Measurements from ENCODE around the gene POLR3A. TPM values are rescaled to one million over a fixed set of nuclear protein-coding genes. Genes with fewer than 3 reads are reported as not detected.
"Not testable (repeated sequence)": the region's sequence is repeated elsewhere in the genome, so short reads cannot be mapped to it uniquely, and the experiment has no call there.

Gene POLR3A
- total RNA-seq (10 to 100 TPM; 16.9 to 17.6 TPM), polyA plus RNA-seq (1 to 10 TPM; 4.5 to 9.6 TPM)

- Histone ChIP-seq H3K27me3 (ENCODE audit: insufficient read depth, low read length) (no peaks in the 10 kb centered on the region), H3K27ac (ENCODE audit: low read depth, low read length) (peak within 1 kb of the TSS; percentile 71), H3K9me3 (ENCODE audit: control insufficient read depth in 1 of 2, low read length in 2 of 2) (no peaks in the 10 kb centered on the region), H3K4me3 (ENCODE audit: low read length in 2 of 2) (peak within 1 kb of the TSS; percentile 80 to 98), H3K36me3 (ENCODE audit: insufficient read depth, low read length) (peaks cover 16% of the 10 kb centered on the region), H3K4me1 (ENCODE audit: insufficient read depth, low read length) (peaks cover 32% of the 10 kb centered on the region)
- Mint-ChIP-seq H3K27ac (peak within 1 kb of the TSS; percentile 92 to 98 (median 96)), H3K36me3 (peaks cover 22 to 37% of the 10 kb centered on the region in 2 donors), H3K27me3 (no peaks in the 10 kb centered on the region), H3K4me1 (peaks cover 28 to 52% (median 40%) of the 10 kb centered on the region in 4 donors), H3K9me3 (peaks cover 0 to 4% (median 0%) of the 10 kb centered on the region in 8 donors), H3K4me3 (peak within 1 kb of the TSS; percentile 98 to 99 (median 99))
- POLR2A ChIA-PET (ENCODE audit: partially characterized antibody), result interaction anchor here (0.7 to 1.0 kb wide), 3 partner anchors 8 to 34 kb away, joined by 3 to 4 read pairs (median 4); no protein-coding TSS in a partner anchor
- DNase-seq, result peak; percentile 91 to 93 (median 92)
- intact Hi-C loops (cut with micrococcal nuclease), result loop anchor here (1.0 to 10.0 kb wide), 5 partner anchors 192 to 1415 kb away; partner anchors contain the start of gene ZCCHC24
- CTCF ChIA-PET (ENCODE audit: partially characterized antibody), result interaction anchor here (0.7 to 1.0 kb wide), 7 partner anchors 10 to 1148 kb away, joined by 3 to 6 read pairs (median 3); no protein-coding TSS in a partner anchor
Measured at GRCh38 chr10:78029269-78030226, at the start of gene POLR3A. TSS of gene POLR3A (minus strand) at chr10:78029515. CDS start at chr10:78029407, 108 bp downstream.

GRCh38 chr10:78078539-78079330, 49.4 kb upstream of the POLR3A start:
- CTCF ChIA-PET (ENCODE audit: partially characterized antibody), result interaction anchor here (1.6 kb wide), 1 partner anchor 31 kb away, joined by 5 read pairs; no protein-coding TSS in a partner anchor
- no peak overlapping the region for H3K27ac Mint-ChIP-seq

DNA sequence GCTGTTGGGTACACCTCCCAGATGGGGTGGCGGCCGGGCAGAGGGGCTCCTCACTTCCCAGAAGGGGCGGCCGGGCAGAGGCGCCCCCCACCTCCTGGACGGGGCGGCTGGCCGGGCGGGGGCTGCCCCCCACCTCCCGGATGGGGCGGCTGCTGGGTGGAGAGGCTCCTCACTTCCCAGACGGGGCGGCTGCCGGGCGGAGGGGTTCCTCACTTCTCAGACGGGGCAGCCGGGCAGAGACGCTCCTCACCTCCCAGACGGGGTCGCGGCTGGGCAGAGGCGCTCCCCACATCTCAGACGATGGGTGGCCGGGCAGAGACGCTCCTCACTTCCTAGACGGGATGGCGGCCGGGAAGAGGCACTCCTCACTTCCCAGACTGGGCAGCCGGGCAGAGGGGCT, 46.5 kb upstream of the POLR3A start:
- H3K36me3 ChIP-seq (ENCODE audit: insufficient read depth, low read length); H3K36me3 Mint-ChIP-seq; H3K27ac ChIP-seq (ENCODE audit: low read depth, low read length); H3K4me3 Mint-ChIP-seq; POLR2A ChIA-PET (ENCODE audit: partially characterized antibody); H3K9me3 ChIP-seq (ENCODE audit: control insufficient read depth in 1 of 2, low read length in 2 of 2); H3K27ac Mint-ChIP-seq; DNase-seq; H3K4me1 ChIP-seq (ENCODE audit: insufficient read depth, low read length); H3K27me3 Mint-ChIP-seq; CTCF ChIA-PET (ENCODE audit: partially characterized antibody); H3K27me3 ChIP-seq (ENCODE audit: insufficient read depth, low read length); H3K4me1 Mint-ChIP-seq; H3K4me3 ChIP-seq (ENCODE audit: low read length in 2 of 2); intact Hi-C loops (cut with micrococcal nuclease): not testable (repeated sequence)
- H3K9me3 Mint-ChIP-seq, result peaks cover 0 to 14% (median 4%) of the 10 kb centered on the region in 8 donors

More at GRCh38 chr10:78078539-78079330, 49.4 kb upstream of the POLR3A start:
- no peaks in the 10 kb centered on the region for H3K4me1 ChIP-seq (ENCODE audit: insufficient read depth, low read length)
- intact Hi-C loops (cut with micrococcal nuclease), result no loop called here
- no peaks in the 10 kb centered on the region for H3K36me3 ChIP-seq (ENCODE audit: insufficient read depth, low read length)
- H3K27me3 Mint-ChIP-seq, result peaks cover 5 to 10% of the 10 kb centered on the region in 2 donors
- no peaks in the 10 kb centered on the region for H3K9me3 ChIP-seq (ENCODE audit: control insufficient read depth in 1 of 2, low read length in 2 of 2)
- H3K4me3 ChIP-seq (ENCODE audit: low read length in 2 of 2), result no peak overlapping the region
- H3K4me1 Mint-ChIP-seq, result no peaks in the 10 kb centered on the region
- no peak for DNase-seq
- peaks cover 0 to 12% (median 4%) of the 10 kb centered on the region in 8 donors for H3K9me3 Mint-ChIP-seq
- H3K4me3 Mint-ChIP-seq, result no peak overlapping the region
- no peak overlapping the region for H3K27ac ChIP-seq (ENCODE audit: low read depth, low read length)
- H3K36me3 Mint-ChIP-seq, result peaks cover 0 to 4% of the 10 kb centered on the region in 2 donors
- no peaks in the 10 kb centered on the region for H3K27me3 ChIP-seq (ENCODE audit: insufficient read depth, low read length)
- POLR2A ChIA-PET (ENCODE audit: partially characterized antibody), result no interaction called here

- Mint-ChIP-seq H3K27ac (no peak overlapping the region), H3K4me1 (no peaks in the 10 kb centered on the region), H3K4me3 (no peak overlapping the region), H3K36me3 (peaks cover 0 to 4% of the 10 kb centered on the region in 2 donors), H3K27me3 (no peaks in the 10 kb centered on the region), H3K9me3 (peaks cover 0 to 14% (median 4%) of the 10 kb centered on the region in 8 donors)
- Histone ChIP-seq H3K4me1 (ENCODE audit: insufficient read depth, low read length) (no peaks in the 10 kb centered on the region), H3K27ac (ENCODE audit: low read depth, low read length) (no peak overlapping the region), H3K4me3 (ENCODE audit: low read length in 2 of 2) (no peak overlapping the region), H3K36me3 (ENCODE audit: insufficient read depth, low read length) (no peaks in the 10 kb centered on the region), H3K27me3 (ENCODE audit: insufficient read depth, low read length) (no peaks in the 10 kb centered on the region), H3K9me3 (ENCODE audit: control insufficient read depth in 1 of 2, low read length in 2 of 2) (no peaks in the 10 kb centered on the region)
- ChIA-PET POLR2A (ENCODE audit: partially characterized antibody) (no interaction called here), CTCF (ENCODE audit: partially characterized antibody) (no interaction called here)
- no peak for DNase-seq
- intact Hi-C loops (cut with micrococcal nuclease), result no loop called here
Measured at GRCh38 chr10:78072504-78072903, 43.2 kb upstream of the POLR3A start.

DNA sequence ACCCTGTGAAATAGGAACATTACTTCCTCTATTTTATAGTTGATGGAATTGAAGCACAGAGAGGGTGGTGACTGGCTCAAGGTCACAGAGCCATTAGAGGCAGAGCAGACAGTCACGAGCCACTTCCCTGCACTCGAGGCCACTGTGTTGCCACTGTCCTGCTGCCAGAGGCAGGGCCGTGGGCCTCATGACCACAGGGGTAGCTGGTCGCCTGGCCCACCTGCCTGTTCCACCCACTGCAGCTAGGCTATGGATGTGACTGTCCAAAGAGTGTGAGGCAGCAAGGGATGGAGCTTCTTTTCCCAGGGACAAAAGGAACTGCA, 42.5 kb upstream of the POLR3A start:
- H3K4me1 Mint-ChIP-seq, result no peaks in the 10 kb centered on the region
- H3K27ac Mint-ChIP-seq, result no peak overlapping the region
- DNase-seq, result no peak
- H3K9me3 Mint-ChIP-seq, result peaks cover 0 to 14% (median 4%) of the 10 kb centered on the region in 8 donors
- H3K27me3 Mint-ChIP-seq, result peaks cover 0 to 2% of the 10 kb centered on the region in 2 donors
- no peak overlapping the region for H3K4me3 ChIP-seq (ENCODE audit: low read length in 2 of 2)
- no peak overlapping the region for H3K4me3 Mint-ChIP-seq
- H3K27me3 ChIP-seq (ENCODE audit: insufficient read depth, low read length), result no peaks in the 10 kb centered on the region
- CTCF ChIA-PET (ENCODE audit: partially characterized antibody), result no interaction called here
- POLR2A ChIA-PET (ENCODE audit: partially characterized antibody), result no interaction called here
- no peak overlapping the region for H3K27ac ChIP-seq (ENCODE audit: low read depth, low read length)
- no peaks in the 10 kb centered on the region for H3K9me3 ChIP-seq (ENCODE audit: control insufficient read depth in 1 of 2, low read length in 2 of 2)
- no peaks in the 10 kb centered on the region for H3K36me3 ChIP-seq (ENCODE audit: insufficient read depth, low read length)
- peaks cover 0 to 4% of the 10 kb centered on the region in 2 donors for H3K36me3 Mint-ChIP-seq
- H3K4me1 ChIP-seq (ENCODE audit: insufficient read depth, low read length), result no peaks in the 10 kb centered on the region
- intact Hi-C loops (cut with micrococcal nuclease), result no loop called here

DNA sequence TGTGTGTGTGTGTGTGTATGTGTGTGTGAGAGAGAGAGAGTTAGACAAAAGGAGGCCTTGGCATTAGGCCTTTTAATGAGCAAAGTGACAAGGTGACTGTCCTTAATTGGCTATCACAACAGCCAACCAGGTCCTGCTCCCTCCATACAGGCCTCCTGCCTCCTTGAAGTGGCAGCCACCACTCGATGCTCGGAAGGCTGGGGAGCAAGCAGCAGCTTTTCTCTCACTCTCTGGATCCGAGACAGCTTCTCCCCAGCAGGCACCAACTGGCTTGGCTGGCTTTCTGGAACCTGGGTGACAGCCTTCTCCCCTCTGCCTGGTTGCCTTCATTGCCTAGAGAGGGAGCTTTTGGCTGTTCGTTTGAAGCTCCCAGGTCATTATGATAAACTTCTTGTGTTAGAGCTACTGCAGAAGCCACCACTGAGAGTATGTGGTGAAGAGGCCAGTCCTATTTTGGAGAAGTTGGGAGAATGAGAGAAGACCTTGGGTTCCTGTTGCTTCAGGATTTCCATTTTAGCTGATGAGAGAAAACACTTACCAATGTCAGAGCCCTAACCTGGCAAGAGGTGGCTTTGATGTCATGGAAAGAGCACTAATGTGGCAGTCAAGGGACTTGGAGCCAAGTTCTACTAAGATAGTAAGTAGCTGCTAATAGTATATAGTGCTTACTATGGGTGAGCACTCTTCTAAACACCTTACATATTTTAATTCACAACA, 42.0 kb upstream of the POLR3A start:
- H3K4me3 ChIP-seq (ENCODE audit: low read length in 2 of 2), result no peak overlapping the region
- Mint-ChIP-seq H3K36me3 (peaks cover 0 to 4% of the 10 kb centered on the region in 2 donors), H3K27ac (no peak overlapping the region), H3K4me3 (no peak overlapping the region), H3K27me3 (peaks cover 0 to 3% of the 10 kb centered on the region in 2 donors), H3K9me3 (peaks cover 0 to 12% (median 4%) of the 10 kb centered on the region in 8 donors), H3K4me1 (no peaks in the 10 kb centered on the region)
- no peak for DNase-seq
- CTCF ChIA-PET (ENCODE audit: partially characterized antibody), result no interaction called here
- H3K36me3 ChIP-seq (ENCODE audit: insufficient read depth, low read length), result no peaks in the 10 kb centered on the region
- intact Hi-C loops (cut with micrococcal nuclease), result no loop called here
- no peaks in the 10 kb centered on the region for H3K27me3 ChIP-seq (ENCODE audit: insufficient read depth, low read length)
- H3K9me3 ChIP-seq (ENCODE audit: control insufficient read depth in 1 of 2, low read length in 2 of 2), result no peaks in the 10 kb centered on the region
- H3K4me1 ChIP-seq (ENCODE audit: insufficient read depth, low read length), result no peaks in the 10 kb centered on the region
- H3K27ac ChIP-seq (ENCODE audit: low read depth, low read length), result no peak overlapping the region
- POLR2A ChIA-PET (ENCODE audit: partially characterized antibody), result no interaction called here

All from CD4-positive, alpha-beta memory T cell (primary cell).